BLaER1 (cell line): ENCODE results near the gene ALOX15B.
A peak's percentile ranks its signal among the peaks of the same experiment; 100 is the strongest.
"Not testable (repeated sequence)": the region's sequence is repeated elsewhere in the genome, so short reads cannot be mapped to it uniquely, and the experiment has no call there.

Source experiments
- H3K27ac ChIP-seq: shearing (Covaris generic); formaldehyde crosslinking; 2 replicates; pipeline ENCODE4 v1.8.1; 2022
- H3K27me3 ChIP-seq: shearing (Covaris generic); formaldehyde crosslinking; 2 replicates; pipeline ENCODE4 v1.8.1; 2022
- H3K36me3 ChIP-seq: shearing (Covaris generic); formaldehyde crosslinking; 2 replicates; pipeline ENCODE4 v1.8.1; 2022
- H3K4me1 ChIP-seq: shearing (Covaris generic); formaldehyde crosslinking; 2 replicates; pipeline ENCODE4 v1.8.1; 2022
- H3K4me2 ChIP-seq: shearing (Covaris generic); formaldehyde crosslinking; 2 replicates; pipeline ENCODE4 v1.8.1; 2022
- H3K4me3 ChIP-seq: shearing (Covaris generic); formaldehyde crosslinking; 2 replicates; pipeline ENCODE4 v1.8.1; 2022
- H3K9ac ChIP-seq: shearing (Covaris generic); formaldehyde crosslinking; 2 replicates; pipeline ENCODE4 v1.8.1; 2022
- H3K9me3 ChIP-seq: shearing (Covaris generic); formaldehyde crosslinking; 2 replicates; pipeline ENCODE4 v1.8.1; 2022
- H4K20me1 ChIP-seq: shearing (Covaris generic); formaldehyde crosslinking; 2 replicates; pipeline ENCODE4 v1.8.1; 2022
- Cebpa-rat ChIP-seq: shearing (Covaris generic); IDR thresholded peaks from 2 replicates; pipeline ENCODE4 v1.8.1; 2022

The ALOX15B gene

GRCh38 chr17:8059131-8059530 lies 20.3 kb downstream of the ALOX15B start:
- Histone ChIP-seq H3K9ac (no peak overlapping the region; the same call in 1 of the 2 replicates), H3K4me2 (peak overlapping the region; percentile 85), H3K9me3 (no peaks in the 10 kb centered on the region), H3K4me3 (no peak overlapping the region), H3K27me3 (peaks cover 45% of the 10 kb centered on the region), H3K4me1 (peaks cover 50% of the 10 kb centered on the region), H3K36me3 (no peaks in the 10 kb centered on the region), H4K20me1 (no peaks in the 10 kb centered on the region), H3K27ac (no peak overlapping the region)
- no peak for TF ChIP-seq Cebpa-rat

DNA sequence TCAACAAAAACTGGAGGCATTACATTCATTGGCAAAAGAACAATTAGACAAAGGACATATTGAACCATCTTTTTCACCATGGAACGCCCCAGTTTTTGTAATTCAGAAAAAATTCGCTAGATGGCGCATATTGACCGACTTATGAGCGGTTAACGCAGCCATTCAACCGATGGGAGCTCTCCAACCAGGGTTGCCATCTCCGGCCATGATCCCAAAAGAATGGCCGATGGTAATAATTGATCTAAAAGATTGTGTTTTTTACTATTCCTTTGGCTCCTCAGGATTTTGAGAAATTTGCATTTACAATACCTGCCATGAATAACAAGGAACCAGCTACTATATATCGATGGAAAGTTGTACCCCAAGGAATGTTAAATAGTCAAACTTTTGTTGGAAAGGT lies 21.4 kb downstream of the ALOX15B start:
- Histone ChIP-seq H3K9ac (no peak overlapping the region), H3K36me3 (no peaks in the 10 kb centered on the region), H3K9me3 (no peaks in the 10 kb centered on the region), H3K4me2 (peak overlapping the region; percentile 85), H3K4me3 (no peak overlapping the region), H4K20me1 (no peaks in the 10 kb centered on the region), H3K27ac (no peak overlapping the region), H3K4me1 (peaks cover 49% of the 10 kb centered on the region), H3K27me3 (peaks cover 57% of the 10 kb centered on the region)
- no peak for TF ChIP-seq Cebpa-rat

DNA sequence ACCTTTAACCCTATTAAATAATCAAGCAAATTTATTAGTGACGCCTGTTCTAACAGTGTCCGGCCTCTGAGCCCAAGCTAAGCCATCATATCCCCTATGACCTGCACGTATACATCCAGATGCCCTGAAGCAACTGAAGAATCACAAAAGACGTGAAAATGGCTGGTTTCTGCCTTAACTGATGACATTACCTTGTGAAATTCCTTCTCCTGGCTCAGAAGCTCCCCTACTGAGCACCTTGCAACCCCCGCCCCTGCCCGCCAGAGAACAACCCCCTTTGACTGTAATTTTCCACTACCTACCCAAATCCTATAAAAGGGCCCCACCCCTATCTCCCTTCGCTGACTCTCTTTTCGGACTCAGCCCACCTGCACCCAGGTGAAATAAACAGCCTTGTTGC lies 23.0 kb downstream of the ALOX15B start:
- H3K4me1 ChIP-seq: peaks cover 33% of the 10 kb centered on the region
- H3K4me2 ChIP-seq, H3K27ac ChIP-seq, H3K9me3 ChIP-seq, H3K36me3 ChIP-seq, H3K4me3 ChIP-seq, H4K20me1 ChIP-seq, H3K9ac ChIP-seq: not testable (repeated sequence)
- peaks cover 69% of the 10 kb centered on the region for H3K27me3 ChIP-seq

DNA sequence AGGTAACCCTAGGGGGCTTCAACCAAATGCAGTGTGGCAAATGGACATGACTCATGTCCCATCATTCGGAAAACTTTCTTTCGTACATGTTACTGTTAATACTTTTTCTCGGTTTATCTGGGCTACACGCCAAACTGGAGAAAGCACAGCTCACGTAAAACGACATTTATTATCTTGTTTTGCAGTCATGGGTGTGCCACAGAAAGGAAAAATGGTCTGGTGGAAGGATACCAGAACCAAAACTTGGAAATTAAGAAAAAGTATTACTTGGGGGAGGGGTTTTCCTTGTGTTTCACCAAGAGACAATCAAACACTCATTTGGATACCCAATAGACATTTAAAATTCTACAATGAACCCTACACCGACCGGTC lies 23.6 kb downstream of the ALOX15B start:
- no peak overlapping the region for H3K9ac ChIP-seq
- no peaks in the 10 kb centered on the region for H4K20me1 ChIP-seq
- H3K4me3 ChIP-seq: no peak overlapping the region
- H3K9me3 ChIP-seq: no peaks in the 10 kb centered on the region
- H3K4me2 ChIP-seq: no peak overlapping the region
- H3K36me3 ChIP-seq: no peaks in the 10 kb centered on the region
- no peak for TF ChIP-seq Cebpa-rat
- peaks cover 69% of the 10 kb centered on the region for H3K27me3 ChIP-seq
- no peak overlapping the region for H3K27ac ChIP-seq
- H3K4me1 ChIP-seq: peaks cover 27% of the 10 kb centered on the region

DNA sequence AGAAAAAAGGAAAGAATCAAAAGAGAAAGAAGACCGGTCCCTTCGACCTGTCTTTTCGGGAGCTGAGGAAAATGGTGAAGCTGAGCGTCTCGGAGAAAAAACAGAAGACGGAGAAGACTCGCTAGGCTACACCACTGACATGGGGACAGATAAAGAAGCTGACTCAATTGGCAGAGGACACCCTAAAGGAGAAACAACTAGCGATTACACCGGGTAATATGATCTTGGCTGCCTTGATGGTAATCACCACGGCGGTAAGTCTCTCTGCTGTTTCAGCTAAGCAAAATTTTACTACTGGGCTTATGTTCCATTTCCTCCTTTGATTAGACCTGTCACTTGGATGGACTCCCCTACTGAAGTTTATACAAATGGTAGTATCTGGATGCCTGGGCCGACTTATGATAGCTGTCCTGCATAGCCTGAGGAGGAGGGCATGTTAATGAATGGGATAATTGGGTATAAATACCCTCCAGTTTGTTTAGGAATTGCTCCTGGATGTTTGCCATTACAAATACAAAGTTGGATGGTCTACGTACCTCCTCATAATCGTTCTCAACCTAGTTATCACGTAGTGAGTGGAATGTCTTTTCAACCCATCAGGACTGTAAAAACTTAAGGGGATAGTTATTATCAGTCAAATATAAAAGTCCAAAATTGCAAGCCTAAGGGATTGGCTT lies 24.1 kb downstream of the ALOX15B start:
- no peak overlapping the region for H3K9ac ChIP-seq
- H3K27me3 ChIP-seq: peaks cover 69% of the 10 kb centered on the region
- H3K36me3 ChIP-seq: no peaks in the 10 kb centered on the region
- H3K4me1 ChIP-seq: peaks cover 22% of the 10 kb centered on the region
- H4K20me1 ChIP-seq: no peaks in the 10 kb centered on the region
- H3K9me3 ChIP-seq: no peaks in the 10 kb centered on the region
- H3K4me3 ChIP-seq: no peak overlapping the region
- no peak for TF ChIP-seq Cebpa-rat
- H3K4me2 ChIP-seq: no peak overlapping the region
- H3K27ac ChIP-seq: no peak overlapping the region

GRCh38 chr17:8063761-8064534 lies 25.1 kb downstream of the ALOX15B start:
- no peak for TF ChIP-seq Cebpa-rat

DNA sequence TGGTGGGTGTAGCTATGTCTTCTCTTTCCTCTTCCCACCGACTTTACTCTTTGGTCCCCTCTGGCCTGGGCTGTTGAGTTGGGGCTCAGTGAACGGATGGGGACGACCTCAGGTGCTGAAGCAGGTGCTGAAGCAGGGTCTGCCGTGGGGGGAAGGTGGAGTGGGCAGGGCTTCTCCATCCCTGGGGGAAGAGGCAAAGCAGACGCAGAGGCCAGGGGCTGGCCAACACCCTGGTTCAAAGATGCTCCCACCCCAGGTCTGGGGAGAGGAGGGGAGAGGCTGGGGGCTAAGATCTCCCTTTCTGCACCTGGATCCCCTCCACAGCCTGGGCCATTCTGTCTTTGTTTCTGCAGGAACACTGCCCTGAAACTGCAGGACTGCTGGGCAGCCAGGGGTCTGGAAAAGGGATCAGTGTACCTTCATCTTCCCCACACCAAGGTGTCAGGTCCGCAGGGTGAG lies 25.7 kb downstream of the ALOX15B start:
- H3K27me3 ChIP-seq: peaks cover 66% of the 10 kb centered on the region
- TF ChIP-seq Cebpa-rat: no peak
- H3K9ac ChIP-seq: no peak overlapping the region

More at GRCh38 chr17:8063761-8064534, 25.1 kb downstream of the ALOX15B start:
- peaks cover 12% of the 10 kb centered on the region for H3K4me1 ChIP-seq
- H3K4me3 ChIP-seq: no peak overlapping the region
- H3K27me3 ChIP-seq: peaks cover 69% of the 10 kb centered on the region
- no peaks in the 10 kb centered on the region for H3K9me3 ChIP-seq
- H3K9ac ChIP-seq: no peak overlapping the region
- no peak overlapping the region for H3K4me2 ChIP-seq
- no peaks in the 10 kb centered on the region for H3K36me3 ChIP-seq
- no peaks in the 10 kb centered on the region for H4K20me1 ChIP-seq
- H3K27ac ChIP-seq: no peak overlapping the region

GRCh38 chr17:8066841-8067775 lies 28.2 kb downstream of the ALOX15B start:
- Histone ChIP-seq H3K9me3 (no peaks in the 10 kb centered on the region), H3K9ac (no peak overlapping the region), H3K36me3 (no peaks in the 10 kb centered on the region), H3K4me1 (no peaks in the 10 kb centered on the region), H4K20me1 (peaks cover 10% of the 10 kb centered on the region; the same call in 1 of the 2 replicates), H3K27me3 (peaks cover 63% of the 10 kb centered on the region), H3K27ac (no peak overlapping the region), H3K4me2 (no peak overlapping the region), H3K4me3 (no peak overlapping the region)
- TF ChIP-seq Cebpa-rat: no peak

More for the DNA sequence above, 25.7 kb downstream of the ALOX15B start:
- peaks cover 5% of the 10 kb centered on the region for H3K4me1 ChIP-seq
- no peak overlapping the region for H3K27ac ChIP-seq
- no peaks in the 10 kb centered on the region for H4K20me1 ChIP-seq
- no peak overlapping the region for H3K4me3 ChIP-seq
- H3K36me3 ChIP-seq: no peaks in the 10 kb centered on the region
- no peaks in the 10 kb centered on the region for H3K9me3 ChIP-seq
- H3K4me2 ChIP-seq: no peak overlapping the region

DNA sequence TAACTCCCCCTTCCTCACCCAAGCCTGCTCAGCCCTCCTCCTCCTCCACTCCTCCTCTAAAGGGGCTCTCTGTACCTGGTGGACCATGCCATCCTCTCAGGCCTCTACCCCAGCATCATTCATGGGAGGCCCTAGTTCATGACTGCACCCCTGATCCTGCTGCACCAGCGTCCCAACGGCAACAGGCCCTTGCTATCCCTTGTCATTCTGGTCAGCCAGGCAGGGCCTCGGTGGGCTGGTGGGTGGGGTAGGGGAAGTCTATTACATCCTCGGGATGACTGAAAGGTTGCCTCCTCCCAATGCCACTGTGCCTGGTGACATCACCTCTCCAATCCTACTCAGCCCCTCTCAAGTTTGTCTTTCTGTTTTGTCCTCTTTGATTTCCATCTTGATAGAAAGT lies 28.9 kb downstream of the ALOX15B start:
- H3K36me3 ChIP-seq: no peaks in the 10 kb centered on the region
- H3K4me2 ChIP-seq: no peak overlapping the region
- H3K27me3 ChIP-seq: peaks cover 63% of the 10 kb centered on the region
- H3K4me3 ChIP-seq: no peak overlapping the region
- H4K20me1 ChIP-seq: peaks cover 16% of the 10 kb centered on the region; the same call in 1 of the 2 replicates
- H3K9me3 ChIP-seq: no peaks in the 10 kb centered on the region
- H3K9ac ChIP-seq: no peak overlapping the region
- H3K4me1 ChIP-seq: peaks cover 3% of the 10 kb centered on the region
- no peak overlapping the region for H3K27ac ChIP-seq
- TF ChIP-seq Cebpa-rat: no peak
